Non-pigmented ciliary epithelial cell (primary cell): ENCODE results near the gene VAV2.
"Not testable (repeated sequence)": the region's sequence is repeated elsewhere in the genome, so short reads cannot be mapped to it uniquely, and the experiment has no call there.

Source experiments
- DNase-seq: peaks from one replicate; pipeline ENCODE4 v3.0.0-alpha.2; 2010; ENCODE audit warnings: low read depth

The VAV2 gene

DNA sequence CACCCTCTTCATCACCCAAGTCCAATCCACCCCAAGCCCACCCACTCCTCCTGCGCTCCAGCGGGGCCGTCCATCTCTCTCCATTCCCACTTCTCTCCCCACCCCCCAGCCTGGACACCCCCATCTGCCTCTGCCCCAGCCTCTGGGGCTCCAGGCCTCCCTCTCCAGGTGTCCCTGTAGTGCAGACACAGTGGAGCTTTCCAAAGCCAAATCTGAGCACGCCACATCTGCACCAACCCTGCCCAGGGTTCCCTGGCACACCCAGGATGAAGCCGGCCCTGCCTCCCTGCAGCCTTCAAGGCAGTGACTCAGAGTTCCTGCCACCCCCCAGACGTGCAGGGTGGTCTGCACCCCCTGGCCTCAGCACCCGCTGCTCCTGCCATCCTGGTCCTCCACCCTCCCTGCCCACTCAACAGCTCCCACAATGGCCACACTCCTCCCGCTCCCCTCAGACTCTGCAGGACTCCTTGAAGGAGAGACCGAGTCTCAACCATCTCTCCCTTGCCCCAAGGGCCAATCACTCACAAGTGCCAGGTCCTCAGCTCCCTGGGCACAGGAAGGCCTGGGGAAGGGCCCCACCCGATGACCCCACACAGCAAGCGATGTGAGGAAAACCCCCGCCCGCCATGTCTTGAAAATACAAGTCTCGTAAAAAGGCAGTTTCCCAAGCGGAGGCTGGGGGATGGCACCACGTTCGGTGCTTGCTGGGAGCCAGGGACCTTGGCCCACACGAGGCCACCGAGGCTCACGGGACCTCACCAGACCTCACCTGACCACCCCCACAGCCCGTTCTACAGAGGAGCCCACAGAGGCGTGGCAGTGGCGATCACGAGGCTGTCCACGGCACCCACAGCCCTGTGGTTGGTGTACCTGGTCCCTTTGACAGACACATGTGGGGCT lies 22.2 kb downstream of the VAV2 start:
- DNase-seq = no peak

DNA sequence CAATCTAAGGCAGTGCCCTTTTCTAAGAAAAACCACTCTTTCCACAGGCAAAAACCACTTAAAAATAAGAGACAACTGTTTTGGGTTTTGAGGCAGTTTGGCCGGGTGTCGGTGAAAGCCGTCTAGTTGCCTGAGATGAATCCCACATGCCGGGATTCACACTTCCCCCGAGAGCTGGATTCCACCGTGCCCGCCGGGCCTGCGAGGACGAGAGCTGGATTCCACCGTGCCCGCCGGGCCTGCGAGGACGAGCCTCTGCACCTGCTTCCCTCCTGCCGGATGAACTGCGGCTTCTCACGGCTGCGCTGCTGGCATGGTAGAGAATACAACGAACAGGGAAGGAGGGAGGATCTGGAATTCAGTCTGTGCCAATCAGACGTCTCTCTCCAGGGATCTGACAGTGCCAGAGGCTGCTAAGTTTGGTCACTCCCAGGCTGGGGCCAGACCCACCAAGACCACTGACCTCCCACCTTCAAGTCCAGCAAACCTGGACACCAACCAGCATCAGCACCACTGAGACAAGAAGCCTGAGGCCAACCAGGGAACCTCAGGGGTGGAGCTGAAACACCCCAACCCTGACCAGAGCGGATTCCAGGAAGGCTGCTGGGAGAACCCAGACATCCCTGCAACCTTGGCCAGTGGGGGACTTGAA lies 23.0 kb downstream of the VAV2 start:
- DNase-seq = no peak

DNA sequence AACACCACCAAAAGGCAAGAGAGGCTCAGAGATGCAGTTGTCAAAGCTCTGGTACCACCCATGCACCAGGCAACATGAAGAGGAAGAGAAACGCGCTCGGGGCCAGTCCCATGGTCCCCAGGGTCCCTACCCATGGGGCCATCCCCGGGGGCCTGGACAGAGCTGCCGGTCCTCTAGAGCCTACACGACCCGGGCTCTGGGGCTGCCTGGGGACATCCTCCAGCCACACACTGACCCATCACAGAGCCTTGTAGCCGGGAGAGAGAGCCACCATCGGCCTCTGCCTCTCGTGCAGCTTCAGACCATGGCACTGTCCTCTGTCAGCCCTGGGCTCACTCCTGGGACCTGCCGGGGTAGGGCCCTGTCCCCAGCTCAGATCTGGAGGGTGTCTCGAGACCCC lies 23.7 kb downstream of the VAV2 start:
- DNase-seq = no peak

GRCh38 chr9:133967024-133967741 lies 24.9 kb downstream of the VAV2 start:
- DNase-seq = peak; percentile 31

- no peak for DNase-seq
Observed at GRCh38 chr9:133964463-133964862, 27.7 kb downstream of the VAV2 start.

DNA sequence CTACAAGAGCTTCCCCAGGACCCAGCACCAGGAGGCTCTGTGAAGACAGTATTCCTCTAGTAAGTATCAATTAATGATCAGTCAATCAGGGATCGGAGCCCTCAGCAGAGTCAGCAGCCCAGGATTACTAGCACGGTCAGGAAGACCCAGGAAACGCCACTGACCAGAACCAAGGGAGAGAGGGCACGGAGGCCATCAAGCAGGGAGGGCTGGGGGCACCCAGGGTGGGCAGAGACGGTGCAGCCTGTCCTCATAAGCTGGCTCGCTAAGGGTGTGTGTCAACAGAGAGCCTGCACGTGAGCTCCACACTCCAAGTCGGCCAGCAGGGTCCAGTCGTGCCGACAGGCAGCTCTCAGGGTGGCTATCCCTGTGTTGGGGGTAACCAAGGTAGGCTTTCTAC lies 29.0 kb downstream of the VAV2 start:
- no peak for DNase-seq

- DNase-seq = no peak
Observed at GRCh38 chr9:133962341-133962740, 29.8 kb downstream of the VAV2 start.

- DNase-seq = no peak
Observed at GRCh38 chr9:133961226-133962165, 30.6 kb downstream of the VAV2 start.

DNA sequence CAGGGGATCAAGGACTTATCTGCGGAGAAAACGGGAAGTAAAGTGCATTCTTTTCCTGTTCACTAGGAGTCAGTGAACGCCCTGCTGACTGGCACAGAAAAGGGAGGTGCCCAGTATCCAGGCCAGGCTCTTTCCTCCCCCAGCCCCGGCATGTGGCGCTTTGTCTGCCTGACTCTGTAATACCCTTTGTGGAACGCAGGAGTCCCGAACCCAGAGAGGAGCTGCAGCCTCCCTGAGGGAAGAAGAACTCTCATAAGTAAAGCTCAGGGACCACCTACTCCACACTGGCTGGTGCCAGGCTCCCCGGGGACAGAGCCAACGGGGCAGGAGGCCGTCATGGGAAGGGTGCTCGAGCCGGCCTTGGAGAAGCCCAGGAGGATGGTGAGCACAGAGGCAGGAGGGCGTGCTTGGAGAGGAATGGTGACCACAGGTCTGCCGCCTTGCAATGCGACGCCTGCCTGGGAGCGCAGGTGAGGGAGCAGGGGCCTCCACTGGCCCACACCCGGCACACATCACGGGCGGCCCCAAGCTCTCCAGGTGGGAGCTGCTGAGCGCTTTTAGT lies 31.5 kb downstream of the VAV2 start:
- no peak for DNase-seq

DNA sequence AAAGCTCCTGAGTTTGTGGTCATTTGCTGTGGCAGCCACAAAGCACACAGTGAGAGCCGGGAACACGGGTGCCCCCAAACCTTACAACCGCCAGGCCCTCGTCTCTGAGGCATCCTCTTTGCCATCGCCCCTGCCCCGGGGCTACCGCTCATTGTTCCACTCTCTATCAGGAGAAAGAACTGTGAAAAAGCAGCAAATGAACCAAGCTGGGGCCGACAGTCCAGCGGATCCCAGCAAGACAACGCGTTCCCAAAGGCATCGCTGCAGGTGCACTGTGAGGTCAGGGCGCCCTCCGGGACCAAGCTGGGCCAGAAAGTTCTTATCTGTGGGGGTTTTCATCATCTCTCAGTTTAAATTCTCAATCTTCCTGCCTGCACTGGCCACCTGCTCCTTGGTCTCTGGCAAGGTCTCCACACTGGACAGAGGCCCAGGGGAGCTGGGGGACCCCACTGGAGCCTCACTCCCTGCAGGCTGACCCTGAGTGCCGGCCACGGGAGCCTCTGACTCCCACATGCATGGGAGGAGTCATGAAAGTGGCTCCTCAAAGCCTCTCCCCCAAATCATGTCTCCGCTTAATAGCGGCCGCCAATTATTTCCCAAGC lies 32.1 kb downstream of the VAV2 start:
- DNase-seq = no peak

- DNase-seq = no peak
Observed at GRCh38 chr9:133959171-133959570, 33.0 kb downstream of the VAV2 start.

DNA sequence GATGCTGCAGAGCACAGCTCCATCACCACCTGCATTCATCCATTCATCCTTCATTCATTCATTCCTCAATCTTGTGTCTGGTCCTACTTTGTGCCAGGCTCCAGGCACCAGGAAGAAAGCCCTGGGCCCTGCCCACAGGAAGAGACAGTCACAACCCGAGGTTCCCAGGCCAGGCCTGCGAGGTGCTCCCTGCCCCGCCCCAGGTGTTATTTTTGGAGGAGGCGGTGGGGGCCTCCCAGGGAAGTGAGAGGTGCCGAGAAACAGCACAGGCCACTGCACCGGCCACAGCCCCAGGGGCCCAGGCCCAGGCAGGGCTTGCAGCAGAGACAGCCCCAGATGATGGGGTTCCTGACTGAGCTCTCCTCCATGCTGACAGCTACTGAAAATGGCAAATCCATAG lies 33.4 kb downstream of the VAV2 start:
- no peak for DNase-seq

DNA sequence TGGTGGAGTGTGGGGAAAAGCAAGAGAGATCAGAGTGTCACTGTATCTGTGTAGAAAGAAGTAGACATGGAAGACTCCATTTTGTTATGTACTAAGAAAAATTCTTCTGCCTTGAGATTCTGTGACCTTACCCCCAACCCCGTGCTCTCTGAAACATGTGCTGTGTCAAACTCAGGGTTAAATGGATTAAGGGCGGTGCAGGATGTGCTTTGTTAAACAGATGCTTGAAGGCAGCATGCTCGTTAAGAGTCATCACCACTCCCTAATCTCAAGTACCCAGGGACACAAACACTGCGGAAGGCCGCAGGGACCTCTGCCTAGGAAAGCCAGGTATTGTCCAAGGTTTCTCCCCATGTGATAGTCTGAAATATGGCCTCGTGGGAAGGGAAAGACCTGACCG lies 34.4 kb downstream of the VAV2 start:
- DNase-seq = not testable (repeated sequence)

DNA sequence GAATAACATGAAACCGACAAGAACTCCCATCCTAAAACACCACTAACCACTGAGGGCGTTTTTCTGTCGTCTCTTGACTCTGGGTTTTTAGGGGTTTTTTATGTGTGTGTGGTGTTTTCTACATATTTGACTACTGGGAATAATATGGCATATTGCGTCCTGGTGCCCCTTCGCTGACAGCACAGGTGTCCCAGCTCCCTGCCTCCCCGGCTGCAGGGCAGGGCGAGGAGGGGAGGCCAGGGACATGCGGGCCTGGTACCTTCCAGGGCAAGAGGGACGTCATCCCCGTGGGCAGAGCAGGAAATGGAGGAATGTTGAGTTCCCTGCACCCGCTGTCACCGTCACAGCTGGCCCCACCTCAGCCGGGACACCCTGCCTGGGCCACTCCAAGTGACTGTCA lies 34.8 kb downstream of the VAV2 start:
- DNase-seq = no peak

GRCh38 chr9:133956520-133957076 lies 35.5 kb downstream of the VAV2 start:
- no peak for DNase-seq

GRCh38 chr9:133955821-133956411 lies 36.2 kb downstream of the VAV2 start:
- DNase-seq = no peak

DNA sequence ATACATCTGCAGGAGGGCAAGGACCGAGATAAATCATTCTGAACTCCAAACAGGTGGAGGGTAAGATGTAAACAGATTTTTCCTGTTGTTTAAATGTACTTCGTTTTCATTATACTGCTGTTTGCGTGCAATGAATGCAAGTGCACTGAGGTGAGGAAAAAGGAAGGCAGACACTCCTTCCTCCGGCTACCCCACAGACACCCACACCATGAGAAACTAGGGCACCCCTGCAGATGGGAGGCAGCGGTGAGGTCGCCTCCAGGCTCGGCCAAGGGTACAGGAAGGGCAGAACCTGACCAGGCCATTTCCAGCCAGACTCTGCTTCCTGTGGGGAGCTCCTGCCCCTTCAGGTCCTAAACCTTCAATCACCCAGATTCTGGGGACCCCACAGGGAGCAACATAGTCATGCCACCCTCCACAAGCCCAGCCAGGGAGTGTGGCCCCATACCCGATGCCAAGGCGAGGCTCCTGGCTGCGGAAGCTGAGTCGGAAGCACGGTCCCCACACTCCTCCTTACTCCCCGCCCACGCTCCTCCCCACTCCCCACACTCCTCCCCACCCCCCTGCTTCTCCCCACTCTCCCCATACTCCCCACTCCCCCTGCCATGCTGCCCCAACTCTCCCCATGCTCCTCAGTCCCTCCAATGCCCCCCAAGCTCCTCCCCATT lies 37.1 kb downstream of the VAV2 start:
- DNase-seq = no peak

DNA sequence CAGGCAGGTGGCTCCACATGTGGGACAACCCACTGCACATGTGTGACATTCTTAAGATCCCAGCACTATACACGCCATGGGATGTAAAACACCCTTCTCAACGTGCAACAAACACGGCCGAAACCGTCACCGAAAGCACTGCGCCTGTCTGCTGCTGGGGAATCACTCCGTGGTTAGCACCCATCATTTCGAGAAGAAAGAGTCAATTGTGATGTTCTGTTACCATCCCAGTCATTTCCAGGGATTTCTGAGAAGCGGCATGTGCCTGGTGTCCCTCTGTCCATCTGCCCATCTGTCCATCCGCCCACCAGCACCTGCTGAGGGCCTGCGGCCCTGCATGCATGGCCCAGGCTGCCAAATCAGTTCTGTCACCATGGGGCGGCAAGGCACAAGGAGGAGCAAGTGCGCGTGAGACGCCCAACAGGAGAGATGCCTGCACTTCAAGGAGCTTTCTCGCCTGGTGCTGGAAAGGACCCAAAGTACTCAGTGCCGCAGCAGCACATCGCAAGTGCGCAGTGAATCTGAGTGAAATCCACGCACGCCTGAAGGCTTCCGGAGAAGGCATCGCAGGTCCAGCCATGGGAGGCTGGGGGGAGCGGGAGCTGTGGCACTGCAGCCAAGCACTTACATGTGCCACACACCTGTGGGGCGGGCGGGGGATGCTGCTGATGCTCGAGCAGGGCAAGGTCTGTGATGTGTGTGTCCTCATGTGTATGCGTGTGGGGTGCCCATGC lies 38.0 kb downstream of the VAV2 start:
- DNase-seq = no peak

DNA sequence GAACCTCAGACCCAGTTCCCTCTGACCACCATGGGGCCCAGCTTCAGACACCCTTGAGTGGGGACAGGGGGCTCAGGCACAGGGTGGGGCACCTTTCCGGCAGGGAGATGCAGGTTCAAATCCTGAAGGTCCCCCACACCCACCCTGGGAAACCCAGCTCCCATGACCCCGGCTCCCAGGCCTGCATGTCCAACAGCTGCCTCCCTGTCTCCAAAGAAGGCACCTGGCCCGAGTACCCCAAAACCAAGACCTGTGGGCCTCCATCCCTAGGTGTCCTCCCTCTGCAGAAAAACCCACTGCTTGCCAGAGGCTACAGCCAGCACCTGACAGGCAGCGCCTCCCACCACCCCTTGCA lies 38.5 kb downstream of the VAV2 start:
- no peak for DNase-seq
